HG02885 (cell line): ENCODE measurements around the gene P3H3.

Experiments used
- ATAC-seq: cut with Tn5 transposase; IDR thresholded peaks from one replicate; pipeline ENCODE4 v1.9.1; 2021; ENCODE audit warnings: mild to moderate bottlenecking; ENCODE audit not compliant: unreplicated experiment, poor library complexity

The P3H3 gene

GRCh38 chr12:6827982-6828780 lies at the start of gene P3H3:
Gene P3H3, plus strand, starts transcription at chr12:6828407. Its CDS starts 34 bp downstream, at chr12:6828441.
- ATAC-seq: no peak

DNA sequence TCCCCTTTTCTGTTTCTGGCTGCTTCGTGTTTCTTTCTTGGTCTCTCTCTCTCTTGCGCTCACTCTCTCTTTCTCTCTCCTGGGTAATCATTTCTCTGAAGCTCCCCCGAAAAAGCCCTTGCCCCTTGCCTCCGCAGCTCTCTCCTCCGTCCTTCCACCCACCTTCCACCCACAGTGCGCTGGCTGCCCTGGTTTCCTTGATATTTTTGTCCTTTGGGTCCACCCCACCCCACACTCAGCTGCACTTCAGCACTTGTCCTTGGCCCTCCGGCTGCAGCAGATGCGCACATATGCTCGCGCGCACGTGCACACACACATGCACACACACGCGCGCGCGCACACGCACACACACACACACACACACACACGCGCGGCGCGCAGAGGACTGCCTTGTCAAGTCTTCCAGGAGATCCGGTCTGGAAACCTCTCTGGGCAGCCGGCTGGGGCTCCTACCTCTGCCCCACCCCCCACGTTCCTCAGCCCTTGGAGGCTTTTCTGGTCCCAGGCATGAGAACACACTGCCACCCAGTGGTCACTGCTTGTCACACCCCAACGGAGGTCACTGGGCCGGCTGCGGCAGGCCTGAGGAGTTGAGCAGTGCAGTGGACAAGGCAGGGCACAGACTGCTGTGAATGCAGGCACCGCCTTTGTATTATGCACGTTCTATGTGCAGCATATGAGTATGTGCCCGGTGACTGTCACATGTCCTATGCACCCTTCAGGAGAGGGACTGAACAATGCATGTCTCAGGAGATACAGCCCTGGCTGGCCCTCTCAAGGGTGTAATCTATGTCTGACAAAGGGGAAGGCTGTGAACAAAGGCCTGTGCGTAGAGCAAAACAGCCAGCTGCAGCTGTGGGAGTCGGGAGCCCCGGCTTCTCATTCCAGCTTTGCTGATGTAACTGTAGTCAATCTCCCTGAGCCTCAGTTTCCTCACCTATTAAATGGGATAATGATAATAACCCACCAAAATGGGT lies 49.3 kb upstream of the P3H3 start:
- peak; percentile 87 for ATAC-seq

DNA sequence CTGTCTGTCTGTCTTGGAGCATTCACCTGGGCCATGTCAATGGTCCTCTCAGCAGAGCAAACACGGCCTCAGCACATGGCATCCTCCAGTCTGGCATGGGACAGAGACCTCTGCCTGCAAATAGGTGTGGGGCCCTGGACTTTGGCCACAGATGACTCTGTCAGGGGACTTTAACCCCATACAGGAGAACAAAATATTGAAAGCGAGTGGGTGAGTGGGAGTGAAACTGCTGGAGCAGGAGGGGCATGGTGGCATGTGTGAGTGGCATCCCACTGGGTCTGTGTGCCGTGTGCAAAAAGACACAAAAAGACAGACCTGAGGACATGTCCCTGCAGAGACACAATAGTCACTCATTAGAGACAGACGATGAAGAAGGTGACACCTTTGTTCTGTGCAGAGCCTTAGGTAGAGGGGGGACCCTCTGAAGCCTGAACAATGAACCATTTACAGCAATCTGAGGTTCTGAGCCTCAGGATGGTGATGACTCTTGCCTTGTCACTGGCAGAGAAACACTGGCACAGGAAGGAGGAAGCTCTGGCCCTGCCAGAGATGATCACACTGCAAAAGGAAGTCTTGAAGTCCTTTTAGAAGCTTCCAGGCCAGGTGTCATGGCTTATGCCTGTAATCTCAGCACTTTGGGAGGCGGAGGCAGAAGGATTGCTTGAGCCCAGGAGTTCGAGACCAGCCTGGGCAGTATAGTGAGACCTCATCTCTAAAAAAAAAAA lies 48.3 kb upstream of the P3H3 start:
- ATAC-seq: no peak

- ATAC-seq: no peak
Observed at GRCh38 chr12:6780573-6780972, 47.6 kb upstream of the P3H3 start.

- ATAC-seq: no peak
Observed at GRCh38 chr12:6782119-6782518, 46.1 kb upstream of the P3H3 start.

DNA sequence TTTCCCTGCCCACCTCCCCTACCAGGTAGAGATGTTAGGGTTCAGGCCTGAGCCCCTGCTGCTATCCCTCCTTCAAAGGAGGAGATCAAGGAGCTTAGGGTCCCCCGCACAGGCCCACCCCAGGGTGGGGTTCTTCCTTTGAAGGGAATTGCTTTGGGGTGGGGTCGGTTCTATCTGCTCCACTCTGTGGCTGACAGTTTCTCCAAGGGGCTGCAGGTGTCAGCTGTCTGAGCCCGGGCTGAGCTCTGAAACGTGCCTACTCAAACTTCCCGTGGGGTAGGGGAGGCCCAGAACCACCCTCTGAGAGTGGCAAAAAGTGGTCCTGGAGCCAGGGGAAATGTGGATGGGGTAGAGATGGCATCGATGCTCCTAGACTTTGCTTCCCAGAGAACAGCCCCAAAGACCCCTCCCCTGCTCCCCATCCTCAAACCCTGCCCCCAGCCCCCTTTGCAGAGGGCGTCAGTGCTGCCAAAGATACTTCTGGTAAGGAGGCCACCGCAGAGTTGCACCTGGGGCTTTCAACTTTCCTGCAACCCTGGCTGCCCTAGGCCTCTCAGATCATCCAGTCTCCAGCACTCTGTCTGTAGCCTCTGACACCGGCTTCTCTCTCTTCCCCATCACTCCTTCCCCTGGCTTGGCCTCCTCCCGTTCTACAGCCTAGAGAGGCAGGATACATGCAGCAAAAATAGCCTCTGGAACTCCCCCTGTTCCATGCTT lies 45.2 kb upstream of the P3H3 start:
- no peak for ATAC-seq

GRCh38 chr12:6783828-6784227 lies 44.4 kb upstream of the P3H3 start:
- no peak for ATAC-seq

GRCh38 chr12:6784296-6784695 lies 43.9 kb upstream of the P3H3 start:
- ATAC-seq: no peak

DNA sequence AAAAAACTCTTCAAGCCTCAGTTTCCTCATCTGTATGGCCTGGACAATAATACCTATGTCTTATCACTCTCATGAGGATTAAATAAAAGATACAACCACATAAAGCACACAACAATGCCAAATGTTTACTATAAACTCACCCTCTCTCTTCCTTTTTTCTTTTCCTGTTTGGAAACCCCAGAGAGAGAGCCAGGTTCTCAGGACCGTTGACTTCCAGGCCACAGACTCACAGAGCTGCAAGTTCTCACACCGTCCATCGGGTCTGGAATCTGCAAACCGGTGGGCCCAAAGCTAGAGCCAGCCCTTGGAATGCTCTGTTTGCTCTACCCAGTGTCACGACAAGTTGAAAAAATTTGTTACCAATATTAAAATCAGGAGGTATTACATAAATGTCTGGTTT lies 43.4 kb upstream of the P3H3 start:
- no peak for ATAC-seq

- ATAC-seq: no peak
Observed at GRCh38 chr12:6786416-6787094, 41.7 kb upstream of the P3H3 start.

DNA sequence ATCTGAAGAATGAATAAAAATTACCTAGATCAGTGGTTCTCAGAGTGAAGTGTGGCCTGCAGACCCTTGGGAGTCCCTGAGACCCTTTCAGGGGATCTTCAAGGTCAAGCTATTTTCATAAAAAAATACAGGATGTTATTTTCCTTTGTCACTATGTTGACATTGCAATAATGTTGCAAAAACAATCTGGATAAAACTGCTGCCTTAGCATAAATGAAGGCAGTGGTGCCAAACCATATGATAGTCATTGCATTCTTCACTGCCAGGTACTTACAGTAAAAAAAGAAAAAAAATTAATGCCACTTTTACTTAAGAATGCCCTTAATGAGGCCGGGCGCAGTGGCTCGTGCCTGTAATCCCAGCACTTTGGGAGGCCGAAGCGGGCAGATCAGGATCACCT lies 40.9 kb upstream of the P3H3 start:
- ATAC-seq: no peak

DNA sequence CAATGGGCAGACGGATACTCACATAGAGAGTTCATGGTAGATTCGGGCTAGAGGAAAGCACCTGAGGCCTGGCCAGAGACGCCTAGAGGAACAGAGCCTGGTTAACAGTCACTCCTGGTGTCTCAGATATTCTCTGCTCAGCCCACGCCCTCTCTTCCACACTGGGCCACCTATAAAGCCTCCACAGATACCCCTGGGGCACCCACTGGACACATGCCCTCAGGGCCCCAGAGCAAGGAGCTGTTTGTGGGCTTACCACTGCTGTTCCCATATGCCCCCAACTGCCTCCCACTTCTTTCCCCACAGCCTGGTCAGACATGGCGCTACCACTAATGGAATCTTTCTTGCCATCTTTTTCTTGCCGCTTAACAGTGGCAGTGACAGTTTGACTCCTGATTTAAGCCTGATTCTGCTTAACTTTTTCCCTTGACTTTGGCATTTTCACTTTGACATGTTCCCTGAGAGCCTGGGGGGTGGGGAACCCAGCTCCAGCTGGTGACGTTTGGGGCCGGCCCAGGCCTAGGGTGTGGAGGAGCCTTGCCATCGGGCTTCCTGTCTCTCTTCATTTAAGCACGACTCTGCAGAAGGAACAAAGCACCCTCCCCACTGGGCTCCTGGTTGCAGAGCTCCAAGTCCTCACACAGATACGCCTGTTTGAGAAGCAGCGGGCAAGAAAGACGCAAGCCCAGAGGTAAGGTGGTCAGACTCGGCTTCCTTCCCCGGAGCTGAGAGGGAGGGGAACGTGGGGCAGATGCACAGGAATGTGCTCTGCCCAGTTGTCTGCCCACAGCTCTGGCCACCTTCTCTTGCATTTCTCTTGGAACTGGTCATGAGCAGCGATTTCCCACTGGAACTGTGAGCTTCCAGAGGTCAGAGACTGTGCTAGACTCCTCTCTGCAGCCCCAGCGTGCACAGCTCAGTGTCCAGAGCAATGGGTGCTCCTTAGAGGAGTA lies 39.0 kb upstream of the P3H3 start, which contains the start of gene CD4:
Gene CD4 (plus strand): TSS at position 557 of the 953 bp plus-strand sequence. CDS start 10,611 bp downstream, outside the sequence.
- no peak for ATAC-seq

DNA sequence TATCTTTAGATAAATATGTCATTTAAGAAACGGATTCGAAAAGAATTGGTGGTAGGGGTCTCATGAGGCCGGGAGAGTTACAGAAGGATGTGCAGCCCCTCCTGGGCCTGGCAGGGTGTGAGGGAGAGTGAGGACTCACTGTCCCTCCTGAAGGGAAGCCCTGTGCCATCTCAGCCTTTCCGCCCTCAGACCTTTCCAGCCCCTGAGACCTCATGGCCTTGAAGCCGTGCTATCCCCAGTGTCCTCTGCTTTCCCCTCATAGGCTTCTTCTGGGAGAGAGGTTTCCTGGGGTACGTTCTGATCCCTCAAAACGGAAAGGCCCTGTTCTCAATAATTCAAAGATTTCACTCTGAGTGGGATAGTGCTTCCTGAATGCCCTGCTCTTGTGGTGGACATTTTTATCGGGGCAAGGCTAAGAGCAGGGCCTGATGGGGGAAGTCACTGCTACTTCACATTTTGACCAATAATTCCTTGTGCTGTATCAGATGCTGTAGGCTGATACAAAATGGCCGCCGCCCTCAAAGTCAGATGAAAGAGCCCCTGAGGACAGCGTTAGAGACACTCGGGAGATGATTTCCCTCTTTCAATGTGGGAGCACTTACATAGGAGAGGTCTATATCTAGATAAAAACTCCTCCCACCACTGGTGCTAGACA lies 37.6 kb upstream of the P3H3 start:
- ATAC-seq: no peak

DNA sequence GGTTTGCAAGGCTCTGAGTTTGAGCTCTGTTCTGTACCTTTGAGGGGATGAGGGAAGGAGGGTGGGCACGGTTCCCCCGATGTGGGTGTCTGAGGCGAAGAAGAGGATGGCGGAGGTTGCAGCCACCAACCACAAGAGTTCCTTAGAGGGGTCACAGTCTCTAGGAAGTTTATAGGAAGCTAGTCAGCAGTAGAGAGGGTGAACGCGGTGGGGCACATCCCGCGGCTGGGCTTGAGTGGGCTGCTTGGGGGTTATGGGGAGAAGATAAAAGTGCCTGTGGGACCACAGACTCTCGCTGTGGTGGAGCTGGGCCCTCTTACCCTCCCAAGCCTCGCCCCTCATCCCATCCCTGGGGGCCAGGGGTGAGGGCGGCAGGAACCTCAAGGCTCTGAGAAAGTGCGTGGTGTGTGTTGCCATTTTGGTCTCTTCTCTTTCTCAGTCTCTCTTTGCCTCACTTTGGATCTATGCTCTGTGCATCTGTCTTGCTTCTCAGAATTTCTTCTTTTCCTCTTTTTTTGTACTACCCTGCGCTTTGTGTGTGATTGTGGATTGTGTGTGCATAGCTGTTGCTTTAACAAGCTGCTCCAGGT lies 36.2 kb upstream of the P3H3 start:
- no peak for ATAC-seq

DNA sequence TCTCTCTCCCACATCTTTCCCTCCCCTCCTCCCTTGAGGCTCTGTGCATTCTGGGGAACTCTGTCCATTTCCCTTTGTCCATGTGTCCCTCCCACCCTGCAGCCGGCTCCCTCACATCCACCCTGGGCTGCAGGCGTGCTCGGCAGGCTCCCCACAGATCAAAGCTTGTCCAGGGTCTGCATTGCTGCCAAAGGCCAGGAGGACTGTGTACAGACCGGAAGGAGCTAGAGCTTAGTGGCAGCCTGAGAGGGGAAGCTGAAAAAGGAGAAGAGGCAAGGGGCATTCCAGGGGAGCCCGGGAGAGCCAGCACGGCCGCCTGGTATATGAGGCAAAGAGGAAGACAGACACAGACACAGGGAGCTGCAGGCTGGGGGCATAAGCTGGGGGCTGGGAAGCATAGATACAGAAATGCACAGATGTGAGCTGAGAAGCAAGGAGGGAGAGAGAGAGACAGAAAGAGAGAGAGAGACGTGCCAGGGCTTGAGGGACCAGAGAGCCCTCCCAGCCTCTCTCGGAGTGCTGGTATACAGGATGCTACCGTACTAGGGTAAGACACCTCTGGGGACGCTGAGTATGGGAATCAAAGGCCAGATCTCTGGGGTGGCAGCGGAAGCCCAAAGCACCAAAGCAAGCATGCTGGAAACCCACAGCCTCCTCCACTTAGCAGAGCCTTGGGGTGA lies 35.5 kb upstream of the P3H3 start:
- no peak for ATAC-seq

GRCh38 chr12:6795088-6795487 lies 33.1 kb upstream of the P3H3 start:
- ATAC-seq: no peak

GRCh38 chr12:6796576-6796975 lies 31.6 kb upstream of the P3H3 start:
- no peak for ATAC-seq
